H1 (cell line): ENCODE measurements around the gene MESD.

Source experiments
- BRCA1 ChIP-seq: IDR thresholded peaks from 2 replicates; pipeline ENCODE4 v1.6.1; 2012; ENCODE audit warnings: low read depth, low read length, improper control_type of control experiment
- SRF ChIP-seq: IDR thresholded peaks from 2 replicates; pipeline ENCODE4 v1.6.1; 2011; ENCODE audit warnings: mild to moderate bottlenecking, low read depth, low read length, moderate library complexity
- TEAD4 ChIP-seq: IDR thresholded peaks from 2 replicates; pipeline ENCODE4 v1.6.1; 2012; ENCODE audit warnings: low read depth, low read length, inconsistent platforms, mixed read lengths
- TF ChIP-seq, protein P1 (sequence below), 3 experiments: IDR thresholded peaks; 1 replicate in 2 of 3; 2 replicates in 1 of 3; pipeline versions ENCODE4 v1.5.1 to v1.6.1; 2011; ENCODE audit warnings: low read length in 3 of 3, mild to moderate bottlenecking in 3 of 3, inconsistent platforms in 2 of 3, low read depth in 1 of 3, moderate library complexity in 1 of 3; ENCODE audit not compliant: insufficient read depth in 1 of 3; ENCODE audit errors: control extremely low read depth in 1 of 3

DNA sequence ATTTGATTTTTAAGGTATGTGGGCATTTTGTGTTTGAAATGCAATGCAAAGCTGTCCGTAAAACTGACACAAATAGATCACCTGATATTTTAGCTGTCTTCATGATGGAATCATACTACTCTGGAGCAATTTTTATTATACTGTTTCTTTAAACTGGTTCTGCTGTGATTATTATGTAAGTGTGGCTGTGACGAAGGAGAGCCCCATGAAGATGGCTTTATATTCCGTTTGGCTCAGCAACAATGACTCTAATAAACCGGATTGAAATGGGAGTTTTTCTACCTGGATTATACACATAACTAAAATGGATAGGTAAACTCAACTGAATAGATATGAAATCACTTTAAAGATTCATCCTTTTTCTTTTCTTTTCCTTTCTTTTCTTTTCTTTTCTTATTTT, 20.5 kb upstream of the MESD start:
- TF ChIP-seq SRF (no peak), TEAD4 (no peak), BRCA1 (no peak)
- TF ChIP-seq, protein P1, sequence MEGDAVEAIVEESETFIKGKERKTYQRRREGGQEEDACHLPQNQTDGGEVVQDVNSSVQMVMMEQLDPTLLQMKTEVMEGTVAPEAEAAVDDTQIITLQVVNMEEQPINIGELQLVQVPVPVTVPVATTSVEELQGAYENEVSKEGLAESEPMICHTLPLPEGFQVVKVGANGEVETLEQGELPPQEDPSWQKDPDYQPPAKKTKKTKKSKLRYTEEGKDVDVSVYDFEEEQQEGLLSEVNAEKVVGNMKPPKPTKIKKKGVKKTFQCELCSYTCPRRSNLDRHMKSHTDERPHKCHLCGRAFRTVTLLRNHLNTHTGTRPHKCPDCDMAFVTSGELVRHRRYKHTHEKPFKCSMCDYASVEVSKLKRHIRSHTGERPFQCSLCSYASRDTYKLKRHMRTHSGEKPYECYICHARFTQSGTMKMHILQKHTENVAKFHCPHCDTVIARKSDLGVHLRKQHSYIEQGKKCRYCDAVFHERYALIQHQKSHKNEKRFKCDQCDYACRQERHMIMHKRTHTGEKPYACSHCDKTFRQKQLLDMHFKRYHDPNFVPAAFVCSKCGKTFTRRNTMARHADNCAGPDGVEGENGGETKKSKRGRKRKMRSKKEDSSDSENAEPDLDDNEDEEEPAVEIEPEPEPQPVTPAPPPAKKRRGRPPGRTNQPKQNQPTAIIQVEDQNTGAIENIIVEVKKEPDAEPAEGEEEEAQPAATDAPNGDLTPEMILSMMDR (IDR thresholded peaks at IDR 0.05; ENCODE audit: control extremely low read depth in 1 of 3, insufficient read depth in 1 of 3, low read depth in 1 of 3, low read length in 3 of 3), result no peak
